ENCODE results near the gene NRSN2.

- no peak for TF ChIP-seq POLR2AphosphoS5 (IDR thresholded peaks at IDR 0.05; ENCODE audit: low read depth, low read length)
- TF ChIP-seq, protein P1, sequence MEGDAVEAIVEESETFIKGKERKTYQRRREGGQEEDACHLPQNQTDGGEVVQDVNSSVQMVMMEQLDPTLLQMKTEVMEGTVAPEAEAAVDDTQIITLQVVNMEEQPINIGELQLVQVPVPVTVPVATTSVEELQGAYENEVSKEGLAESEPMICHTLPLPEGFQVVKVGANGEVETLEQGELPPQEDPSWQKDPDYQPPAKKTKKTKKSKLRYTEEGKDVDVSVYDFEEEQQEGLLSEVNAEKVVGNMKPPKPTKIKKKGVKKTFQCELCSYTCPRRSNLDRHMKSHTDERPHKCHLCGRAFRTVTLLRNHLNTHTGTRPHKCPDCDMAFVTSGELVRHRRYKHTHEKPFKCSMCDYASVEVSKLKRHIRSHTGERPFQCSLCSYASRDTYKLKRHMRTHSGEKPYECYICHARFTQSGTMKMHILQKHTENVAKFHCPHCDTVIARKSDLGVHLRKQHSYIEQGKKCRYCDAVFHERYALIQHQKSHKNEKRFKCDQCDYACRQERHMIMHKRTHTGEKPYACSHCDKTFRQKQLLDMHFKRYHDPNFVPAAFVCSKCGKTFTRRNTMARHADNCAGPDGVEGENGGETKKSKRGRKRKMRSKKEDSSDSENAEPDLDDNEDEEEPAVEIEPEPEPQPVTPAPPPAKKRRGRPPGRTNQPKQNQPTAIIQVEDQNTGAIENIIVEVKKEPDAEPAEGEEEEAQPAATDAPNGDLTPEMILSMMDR (IDR thresholded peaks at IDR 0.05) = no peak
- no peak for TF ChIP-seq CHD2 (IDR thresholded peaks at IDR 0.05; ENCODE audit: low read length, partially characterized antibody)
- no peak for TF ChIP-seq FOXM1 (IDR thresholded peaks at IDR 0.05; ENCODE audit: low read depth)
- TF ChIP-seq NFIC (IDR thresholded peaks at IDR 0.05; ENCODE audit: borderline replicate concordance) = no peak
- TF ChIP-seq IRF3 (IDR thresholded peaks at IDR 0.05; ENCODE audit: low read depth, low read length) = no peak
- no peak for TF ChIP-seq MXI1 (IDR thresholded peaks at IDR 0.05; ENCODE audit: low read depth, low read length)
Observed at GRCh38 chr20:356745-357144, 9.8 kb downstream of the NRSN2 start.
